ENCODE measurements around the gene DEDD. TPM values are rescaled to one million over a fixed set of nuclear protein-coding genes. Genes with fewer than 3 reads are reported as not detected.
"Not testable (repeated sequence)": the region's sequence is repeated elsewhere in the genome, so short reads cannot be mapped to it uniquely, and the experiment has no call there.

DEDD gene
- total RNA-seq, 1 donor from 2014 or later = 46.9 TPM

GRCh38 chr1:161122967-161123366 lies 9.5 kb downstream of the DEDD start:
- TF ChIP-seq CTCF (IDR thresholded peaks at IDR 0.05; ENCODE audit: unreplicated experiment) = no peak
- no peaks in the 10 kb centered on the region for H3K27me3 Mint-ChIP-seq
- no peak overlapping the region for H3K4me3 Mint-ChIP-seq (ENCODE audit: low read depth)
- no peaks in the 10 kb centered on the region for H3K9me3 Mint-ChIP-seq (ENCODE audit: low read depth)
- peaks cover 35% of the 10 kb centered on the region for H3K36me3 Mint-ChIP-seq (ENCODE audit: insufficient read depth)
- DNase-seq (ENCODE audit: low spot score, unreplicated experiment) = no peak
- peaks cover 23% of the 10 kb centered on the region for H3K4me1 Mint-ChIP-seq (ENCODE audit: low read depth)
- peak overlapping the region; percentile 87 for H3K27ac Mint-ChIP-seq

- TF ChIP-seq CTCF (IDR thresholded peaks at IDR 0.05; ENCODE audit: unreplicated experiment) = no peak
- H3K9me3 Mint-ChIP-seq (ENCODE audit: low read depth) = no peaks in the 10 kb centered on the region
- peaks cover 29% of the 10 kb centered on the region for H3K36me3 Mint-ChIP-seq (ENCODE audit: insufficient read depth)
- peaks cover 22% of the 10 kb centered on the region for H3K4me1 Mint-ChIP-seq (ENCODE audit: low read depth)
- no peaks in the 10 kb centered on the region for H3K27me3 Mint-ChIP-seq
- no peak for DNase-seq (ENCODE audit: low spot score, unreplicated experiment)
- no peak overlapping the region for H3K27ac Mint-ChIP-seq
- H3K4me3 Mint-ChIP-seq (ENCODE audit: low read depth) = no peak overlapping the region
These were observed 10.6 kb downstream of the DEDD start for GRCh38 chr1:161121834-161122233.

- no peak for DNase-seq (ENCODE audit: low spot score, unreplicated experiment)
- peaks cover 25% of the 10 kb centered on the region for H3K36me3 Mint-ChIP-seq (ENCODE audit: insufficient read depth)
- H3K27ac Mint-ChIP-seq = peak overlapping the region; percentile 13
- H3K4me3 Mint-ChIP-seq (ENCODE audit: low read depth) = no peak overlapping the region
- H3K27me3 Mint-ChIP-seq = no peaks in the 10 kb centered on the region
- H3K9me3 Mint-ChIP-seq (ENCODE audit: low read depth) = no peaks in the 10 kb centered on the region
- no peak for TF ChIP-seq CTCF (IDR thresholded peaks at IDR 0.05; ENCODE audit: unreplicated experiment)
- peaks cover 24% of the 10 kb centered on the region for H3K4me1 Mint-ChIP-seq (ENCODE audit: low read depth)
These were observed 11.3 kb downstream of the DEDD start for GRCh38 chr1:161121042-161121650.

GRCh38 chr1:161119092-161119903 lies 13.2 kb downstream of the DEDD start:
- peak; percentile 40 for TF ChIP-seq CTCF (IDR thresholded peaks at IDR 0.05; ENCODE audit: unreplicated experiment)
- H3K4me1 Mint-ChIP-seq (ENCODE audit: low read depth) = peaks cover 24% of the 10 kb centered on the region
- no peaks in the 10 kb centered on the region for H3K27me3 Mint-ChIP-seq
- H3K9me3 Mint-ChIP-seq (ENCODE audit: low read depth) = no peaks in the 10 kb centered on the region
- peak overlapping the region; percentile 97 for H3K27ac Mint-ChIP-seq
- H3K4me3 Mint-ChIP-seq (ENCODE audit: low read depth) = peak overlapping the region; percentile 95
- H3K36me3 Mint-ChIP-seq (ENCODE audit: insufficient read depth) = peaks cover 20% of the 10 kb centered on the region
- DNase-seq (ENCODE audit: low spot score, unreplicated experiment) = no peak

GRCh38 chr1:161117759-161118581 lies 14.5 kb downstream of the DEDD start, which contains the start of the genes NIT1 and PFDN2:
Gene NIT1, plus strand, starts transcription at chr1:161118105. Its CDS starts 72 bp downstream, at chr1:161118177.
Gene PFDN2, minus strand, starts transcription at chr1:161118037. Its CDS starts 11 bp downstream, at chr1:161118026.
- peaks cover 12% of the 10 kb centered on the region for H3K36me3 Mint-ChIP-seq (ENCODE audit: insufficient read depth)
- peak within 1 kb of the TSS; percentile 97 for H3K27ac Mint-ChIP-seq
- H3K27me3 Mint-ChIP-seq = no peaks in the 10 kb centered on the region
- no peak for TF ChIP-seq CTCF (IDR thresholded peaks at IDR 0.05; ENCODE audit: unreplicated experiment)
- H3K9me3 Mint-ChIP-seq (ENCODE audit: low read depth) = no peaks in the 10 kb centered on the region
- DNase-seq (ENCODE audit: low spot score, unreplicated experiment) = peak; percentile 82
- H3K4me1 Mint-ChIP-seq (ENCODE audit: low read depth) = peaks cover 24% of the 10 kb centered on the region
- H3K4me3 Mint-ChIP-seq (ENCODE audit: low read depth) = peak within 1 kb of the TSS; percentile 95

GRCh38 chr1:161115961-161116360 lies 16.5 kb downstream of the DEDD start:
- H3K36me3 Mint-ChIP-seq (ENCODE audit: insufficient read depth); H3K27ac Mint-ChIP-seq; H3K27me3 Mint-ChIP-seq; DNase-seq (ENCODE audit: low spot score, unreplicated experiment); H3K9me3 Mint-ChIP-seq (ENCODE audit: low read depth): not testable (repeated sequence)
- peaks cover 24% of the 10 kb centered on the region for H3K4me1 Mint-ChIP-seq (ENCODE audit: low read depth)
- H3K4me3 Mint-ChIP-seq (ENCODE audit: low read depth) = peak overlapping the region; percentile 95
